HepG2 (cell line): ENCODE data around the gene NTM.

Source experiments
- CREM ChIP-seq, 2 experiments: sonication (generic) in 1 of 2; formaldehyde crosslinking in 1 of 2; IDR thresholded peaks; 2 replicates each; pipeline versions ENCODE4 v1.4.0 to v1.6.1; 2016 to 2020; ENCODE audit warnings: antibody characterized with exemption in 1 of 2, mild to moderate bottlenecking in 1 of 2, missing genetic modification reagents in 1 of 2
- ETV6 ChIP-seq: sonication (generic); formaldehyde crosslinking; conservative IDR thresholded peaks from 2 replicates; pipeline ENCODE4 v1.4.0; 2020; ENCODE audit warnings: missing genetic modification reagents
- EZH2 ChIP-seq: conservative IDR thresholded peaks from 2 replicates; pipeline ENCODE4 v1.6.1; 2012; ENCODE audit warnings: mild to moderate bottlenecking, low read depth, low read length, moderate library complexity
- GABPA ChIP-seq, 2 experiments: IDR thresholded peaks; 2 replicates each; pipeline ENCODE4 v1.6.1; 2011 to 2016; ENCODE audit warnings: low read depth in 2 of 2, low read length in 1 of 2, missing biosample characterization in 1 of 2, missing genetic modification characterization in 1 of 2
- GLMP ChIP-seq: sonication (generic); formaldehyde crosslinking; IDR thresholded peaks from 2 replicates; pipeline ENCODE4 v1.9.0; 2021; ENCODE audit warnings: missing genetic modification reagents, mild to moderate bottlenecking, borderline replicate concordance
- KDM2A ChIP-seq: sonication (generic); formaldehyde crosslinking; IDR thresholded peaks from 2 replicates; pipeline ENCODE4 v1.4.0; 2020; ENCODE audit warnings: low read depth, missing genetic modification reagents, borderline replicate concordance
- NFE2L2 ChIP-seq: fragments of 150-350 bp; IDR thresholded peaks from 2 replicates; pipeline ENCODE4 v1.6.1; 2014; ENCODE audit warnings: low read length
- POLR2AphosphoS2 ChIP-seq: IDR thresholded peaks from 2 replicates; pipeline ENCODE4 v1.6.1; 2011; ENCODE audit warnings: low read depth, low read length, improper control_type of control experiment
- ZNF234 ChIP-seq: sonication (generic); formaldehyde crosslinking; conservative IDR thresholded peaks from 2 replicates; pipeline ENCODE4 v1.5.1; 2020; ENCODE audit warnings: mild to moderate bottlenecking, missing genetic modification reagents
- ZNF263 ChIP-seq: sonication (generic); formaldehyde crosslinking; IDR thresholded peaks from 2 replicates; pipeline ENCODE4 v1.4.0; 2020; ENCODE audit warnings: missing genetic modification reagents
- ZNF280B ChIP-seq: sonication (generic); formaldehyde crosslinking; IDR thresholded peaks from 2 replicates; pipeline ENCODE4 v1.5.0; 2020; ENCODE audit warnings: missing genetic modification reagents, mild to moderate bottlenecking, borderline replicate concordance
- ZNF670 ChIP-seq: sonication (generic); formaldehyde crosslinking; IDR thresholded peaks from 2 replicates; pipeline ENCODE4 v1.8.0; 2022; ENCODE audit warnings: mild to moderate bottlenecking, missing genetic modification reagents, borderline replicate concordance
- TF ChIP-seq, protein P1 (sequence below): sonication (generic); formaldehyde crosslinking; conservative IDR thresholded peaks from 2 replicates; pipeline ENCODE4 v1.8.0; 2022; ENCODE audit warnings: mild to moderate bottlenecking, moderate library complexity, missing genetic modification reagents
- TF ChIP-seq, protein P2 (sequence below): sonication (generic); formaldehyde crosslinking; IDR thresholded peaks from 2 replicates; pipeline ENCODE4 v1.5.0; 2020; ENCODE audit warnings: mild to moderate bottlenecking, missing genetic modification reagents, moderate library complexity

GRCh38 chr11:131985846-131986301, 615.5 kb downstream of the NTM start:
- TF ChIP-seq GABPA (IDR thresholded peaks at IDR 0.05; ENCODE audit: low read depth, low read length) (no peak), GABPA (CRISPR knock-in tag; IDR thresholded peaks at IDR 0.05; ENCODE audit: low read depth) (no peak), CREM (IDR thresholded peaks at IDR 0.05) (no peak), CREM (CRISPR knock-in tag; IDR thresholded peaks at IDR 0.05) (no peak), ZNF234 (CRISPR knock-in tag) (no peak), POLR2AphosphoS2 (no peak), GLMP (no peak), ZNF670 (no peak), ZNF263 (no peak), KDM2A (no peak), ZNF280B (CRISPR knock-in tag) (no peak), ETV6 (CRISPR knock-in tag) (no peak), NFE2L2 (no peak), EZH2 (no peak)
- TF ChIP-seq, protein P1, sequence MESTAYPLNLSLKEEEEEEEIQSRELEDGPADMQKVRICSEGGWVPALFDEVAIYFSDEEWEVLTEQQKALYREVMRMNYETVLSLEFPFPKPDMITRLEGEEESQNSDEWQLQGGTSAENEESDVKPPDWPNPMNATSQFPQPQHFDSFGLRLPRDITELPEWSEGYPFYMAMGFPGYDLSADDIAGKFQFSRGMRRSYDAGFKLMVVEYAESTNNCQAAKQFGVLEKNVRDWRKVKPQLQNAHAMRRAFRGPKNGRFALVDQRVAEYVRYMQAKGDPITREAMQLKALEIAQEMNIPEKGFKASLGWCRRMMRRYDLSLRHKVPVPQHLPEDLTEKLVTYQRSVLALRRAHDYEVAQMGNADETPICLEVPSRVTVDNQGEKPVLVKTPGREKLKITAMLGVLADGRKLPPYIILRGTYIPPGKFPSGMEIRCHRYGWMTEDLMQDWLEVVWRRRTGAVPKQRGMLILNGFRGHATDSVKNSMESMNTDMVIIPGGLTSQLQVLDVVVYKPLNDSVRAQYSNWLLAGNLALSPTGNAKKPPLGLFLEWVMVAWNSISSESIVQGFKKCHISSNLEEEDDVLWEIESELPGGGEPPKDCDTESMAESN (CRISPR knock-in tag): no peak
- TF ChIP-seq, protein P2, sequence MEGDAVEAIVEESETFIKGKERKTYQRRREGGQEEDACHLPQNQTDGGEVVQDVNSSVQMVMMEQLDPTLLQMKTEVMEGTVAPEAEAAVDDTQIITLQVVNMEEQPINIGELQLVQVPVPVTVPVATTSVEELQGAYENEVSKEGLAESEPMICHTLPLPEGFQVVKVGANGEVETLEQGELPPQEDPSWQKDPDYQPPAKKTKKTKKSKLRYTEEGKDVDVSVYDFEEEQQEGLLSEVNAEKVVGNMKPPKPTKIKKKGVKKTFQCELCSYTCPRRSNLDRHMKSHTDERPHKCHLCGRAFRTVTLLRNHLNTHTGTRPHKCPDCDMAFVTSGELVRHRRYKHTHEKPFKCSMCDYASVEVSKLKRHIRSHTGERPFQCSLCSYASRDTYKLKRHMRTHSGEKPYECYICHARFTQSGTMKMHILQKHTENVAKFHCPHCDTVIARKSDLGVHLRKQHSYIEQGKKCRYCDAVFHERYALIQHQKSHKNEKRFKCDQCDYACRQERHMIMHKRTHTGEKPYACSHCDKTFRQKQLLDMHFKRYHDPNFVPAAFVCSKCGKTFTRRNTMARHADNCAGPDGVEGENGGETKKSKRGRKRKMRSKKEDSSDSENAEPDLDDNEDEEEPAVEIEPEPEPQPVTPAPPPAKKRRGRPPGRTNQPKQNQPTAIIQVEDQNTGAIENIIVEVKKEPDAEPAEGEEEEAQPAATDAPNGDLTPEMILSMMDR (CRISPR knock-in tag): no peak
